Parietal lobe (tissue), 2 donors: ENCODE data around the gene MIPOL1. TPM values are rescaled to one million over a fixed set of nuclear protein-coding genes. Genes with fewer than 3 reads are reported as not detected.

Experiments used
- small RNA-seq: library from RNA; depleted of rRNA; stranded (forward); fragments of <200 nt; gene quantifications from one replicate; pipeline ENCODE3, GENCODE V24; 2014; ENCODE audit warnings: low replicate concordance
- total RNA-seq: library from RNA; depleted of rRNA; stranded (reverse); fragments of >200 nt; gene quantifications from one replicate; pipeline ENCODE4 v1.2.3, GENCODE V29; 2014

The MIPOL1 gene, protein sequence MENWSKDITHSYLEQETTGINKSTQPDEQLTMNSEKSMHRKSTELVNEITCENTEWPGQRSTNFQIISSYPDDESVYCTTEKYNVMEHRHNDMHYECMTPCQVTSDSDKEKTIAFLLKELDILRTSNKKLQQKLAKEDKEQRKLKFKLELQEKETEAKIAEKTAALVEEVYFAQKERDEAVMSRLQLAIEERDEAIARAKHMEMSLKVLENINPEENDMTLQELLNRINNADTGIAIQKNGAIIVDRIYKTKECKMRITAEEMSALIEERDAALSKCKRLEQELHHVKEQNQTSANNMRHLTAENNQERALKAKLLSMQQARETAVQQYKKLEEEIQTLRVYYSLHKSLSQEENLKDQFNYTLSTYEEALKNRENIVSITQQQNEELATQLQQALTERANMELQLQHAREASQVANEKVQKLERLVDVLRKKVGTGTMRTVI
- total RNA-seq, result 33.8 TPM

DNA sequence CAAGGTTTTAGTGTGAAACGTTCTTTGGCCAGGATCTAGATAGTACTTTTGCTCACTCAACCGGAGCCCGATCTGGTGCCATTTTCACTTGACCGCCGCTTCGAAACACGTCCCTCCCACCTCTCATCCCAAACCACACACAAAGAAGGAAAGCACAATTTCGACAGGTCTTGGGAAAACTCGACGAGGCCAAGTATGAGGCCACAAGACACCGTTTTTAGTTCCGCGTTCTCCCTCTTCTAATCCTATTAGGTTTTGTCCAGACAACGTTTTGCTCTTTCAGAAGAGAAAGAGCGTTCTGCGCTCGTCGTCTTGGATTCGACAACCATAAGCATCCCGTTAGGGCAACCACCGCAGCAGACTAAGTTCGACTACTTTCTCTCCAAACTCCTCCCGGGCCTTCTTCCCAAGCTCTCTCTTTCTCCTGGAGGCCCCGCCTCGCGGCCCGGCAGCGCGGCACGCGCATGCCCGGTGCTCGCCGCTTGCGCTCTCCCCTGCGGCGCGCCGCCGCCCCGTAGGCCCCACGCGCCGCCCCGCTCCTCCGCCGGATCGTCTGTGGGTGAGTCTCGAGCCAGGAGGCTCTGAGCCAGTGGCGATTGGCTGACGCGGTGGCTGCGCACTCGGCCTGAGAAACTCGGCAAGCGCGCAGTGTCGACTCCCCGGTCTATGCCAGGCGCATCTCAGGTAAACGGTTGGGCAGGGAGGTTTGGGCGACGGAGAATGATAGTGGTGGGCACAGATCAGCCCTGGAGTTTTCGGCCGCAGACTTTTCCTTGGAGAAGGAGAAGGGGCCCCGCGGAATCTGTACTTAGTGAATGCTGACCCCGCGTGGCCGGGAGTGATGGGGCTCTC lies at the start of gene MIPOL1:
Gene MIPOL1 (plus strand): TSS at position 517 of the 852 bp plus-strand sequence. CDS start 49,952 bp downstream, outside the sequence.

DNA sequence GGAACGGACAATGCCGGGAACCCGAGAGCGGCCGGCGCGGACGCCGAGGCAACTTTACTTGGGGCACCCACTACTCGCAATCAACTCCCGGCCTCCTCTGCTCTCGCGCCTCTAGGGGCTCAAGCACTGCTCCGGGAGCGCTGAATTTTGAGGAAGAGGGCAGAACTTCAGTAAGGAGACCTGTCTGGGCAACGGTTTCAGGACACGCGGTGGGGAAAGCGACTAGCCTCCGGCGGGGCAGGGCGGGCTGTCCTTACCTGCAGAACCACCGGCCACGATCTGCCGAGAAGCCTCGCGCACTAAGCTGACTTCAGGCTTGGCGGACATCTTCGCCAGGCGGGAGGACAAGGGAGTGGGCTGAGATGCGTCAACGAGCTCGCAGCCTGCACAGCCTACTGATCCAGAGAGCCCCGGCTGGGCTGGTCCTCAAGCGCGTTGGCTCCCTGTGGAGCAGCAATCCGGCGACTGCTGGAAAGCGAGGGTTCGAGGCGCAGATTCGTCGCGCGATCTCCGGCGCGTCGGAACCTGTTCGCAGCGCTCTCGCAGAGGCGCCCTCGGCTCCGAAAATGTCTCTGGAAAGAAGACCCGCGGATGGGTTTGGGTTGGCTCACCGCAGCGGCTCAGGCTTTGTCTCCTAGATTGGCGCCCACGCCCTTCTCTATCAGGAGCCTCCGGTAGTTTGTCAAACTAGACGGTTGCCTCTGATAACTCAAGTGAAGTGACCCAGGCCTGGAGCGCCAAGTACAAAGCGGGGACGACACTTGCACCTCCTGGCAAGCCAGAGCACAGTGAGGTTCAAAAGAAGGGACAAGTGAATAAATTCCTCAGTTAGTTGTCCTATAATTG lies 25.5 kb upstream of the MIPOL1 start, which contains the start of gene SLC25A21:
Gene SLC25A21 (minus strand): TSS at position 583 of the 846 bp plus-strand sequence.

GRCh38 chr14:37594971-37595808 lies 397.5 kb downstream of the MIPOL1 start, which contains the start of the genes FOXA1 and TTC6:
Gene FOXA1 (minus strand): TSS chr14:37595249. CDS start chr14:37594972, 277 bp downstream.
Gene TTC6 (plus strand): TSS chr14:37595629. CDS start chr14:37622065, 26,436 bp downstream.

Small RNA genes lying within 50 kb of the gene (small RNA-seq; reads per million reads assigned to genes)
- not detected for gene RNU6-273P
- not detected for gene RNU6-886P

Other genes starting within 250 kb of the MIPOL1 start
- 1.9 TPM for gene SLC25A21, start 25.3 kb upstream of the MIPOL1 start, total RNA-seq